ENCODE results near the gene BNC2.

DNA sequence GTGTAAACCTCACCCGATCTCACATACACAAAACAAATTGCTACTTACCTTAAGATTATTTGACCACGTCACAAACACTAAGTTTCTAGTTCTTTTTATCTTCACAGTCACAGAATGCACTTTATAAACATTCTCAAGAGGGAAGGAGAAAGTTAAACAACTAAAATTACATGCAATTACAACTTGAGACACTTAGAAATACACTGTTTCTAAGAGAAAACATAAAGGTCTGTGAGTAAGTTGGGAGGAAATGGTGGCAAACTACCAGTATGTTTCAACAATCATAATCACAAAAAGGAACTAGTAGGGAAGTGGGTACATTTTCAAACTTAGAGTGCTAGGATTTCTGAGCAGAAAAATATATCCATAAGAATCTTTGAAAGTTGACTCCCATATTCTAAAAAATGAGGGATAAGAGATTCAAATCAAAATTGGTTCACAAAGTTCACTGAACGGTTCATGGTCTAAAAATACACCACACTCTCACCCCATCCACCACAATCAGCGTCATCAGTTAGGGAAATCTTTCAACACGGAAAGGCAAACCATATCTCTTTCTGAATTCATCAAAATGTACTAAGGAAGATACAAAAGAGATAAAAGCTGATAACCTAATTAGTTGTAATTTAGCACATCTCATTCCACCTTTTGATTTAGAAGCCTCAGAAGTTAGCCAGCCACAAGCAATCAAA lies 182.6 kb downstream of the BNC2 start:
- TF ChIP-seq POLR2A (IDR thresholded peaks at IDR 0.05): no peak
- TF ChIP-seq, protein P1, sequence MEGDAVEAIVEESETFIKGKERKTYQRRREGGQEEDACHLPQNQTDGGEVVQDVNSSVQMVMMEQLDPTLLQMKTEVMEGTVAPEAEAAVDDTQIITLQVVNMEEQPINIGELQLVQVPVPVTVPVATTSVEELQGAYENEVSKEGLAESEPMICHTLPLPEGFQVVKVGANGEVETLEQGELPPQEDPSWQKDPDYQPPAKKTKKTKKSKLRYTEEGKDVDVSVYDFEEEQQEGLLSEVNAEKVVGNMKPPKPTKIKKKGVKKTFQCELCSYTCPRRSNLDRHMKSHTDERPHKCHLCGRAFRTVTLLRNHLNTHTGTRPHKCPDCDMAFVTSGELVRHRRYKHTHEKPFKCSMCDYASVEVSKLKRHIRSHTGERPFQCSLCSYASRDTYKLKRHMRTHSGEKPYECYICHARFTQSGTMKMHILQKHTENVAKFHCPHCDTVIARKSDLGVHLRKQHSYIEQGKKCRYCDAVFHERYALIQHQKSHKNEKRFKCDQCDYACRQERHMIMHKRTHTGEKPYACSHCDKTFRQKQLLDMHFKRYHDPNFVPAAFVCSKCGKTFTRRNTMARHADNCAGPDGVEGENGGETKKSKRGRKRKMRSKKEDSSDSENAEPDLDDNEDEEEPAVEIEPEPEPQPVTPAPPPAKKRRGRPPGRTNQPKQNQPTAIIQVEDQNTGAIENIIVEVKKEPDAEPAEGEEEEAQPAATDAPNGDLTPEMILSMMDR (IDR thresholded peaks at IDR 0.05): no peak
